HEK293T (cell line): ENCODE data around the gene GFOD2.

ENCODE experiments used
- ARNT ChIP-seq: fragments of 450-650 bp; IDR thresholded peaks from 2 replicates; pipeline ENCODE4 v1.6.1; 2017; ENCODE audit warnings: mild to moderate bottlenecking
- FOXK2 ChIP-seq: fragments of 450-650 bp; IDR thresholded peaks from 2 replicates; pipeline ENCODE4 v1.6.1; 2016; ENCODE audit warnings: mild to moderate bottlenecking
- FOXM1 ChIP-seq: fragments of 450-650 bp; IDR thresholded peaks from 2 replicates; pipeline ENCODE4 v1.6.1; 2017; ENCODE audit warnings: mild to moderate bottlenecking, borderline replicate concordance
- L3MBTL2 ChIP-seq: fragments of 450-650 bp; conservative IDR thresholded peaks from 2 replicates; pipeline ENCODE4 v1.6.1; 2016; ENCODE audit warnings: mild to moderate bottlenecking
- SP1 ChIP-seq: fragments of 450-650 bp; IDR thresholded peaks from 2 replicates; pipeline ENCODE4 v1.6.1; 2017
- TARDBP ChIP-seq: fragments of 450-650 bp; IDR thresholded peaks from 2 replicates; pipeline ENCODE4 v1.6.1; 2016

DNA sequence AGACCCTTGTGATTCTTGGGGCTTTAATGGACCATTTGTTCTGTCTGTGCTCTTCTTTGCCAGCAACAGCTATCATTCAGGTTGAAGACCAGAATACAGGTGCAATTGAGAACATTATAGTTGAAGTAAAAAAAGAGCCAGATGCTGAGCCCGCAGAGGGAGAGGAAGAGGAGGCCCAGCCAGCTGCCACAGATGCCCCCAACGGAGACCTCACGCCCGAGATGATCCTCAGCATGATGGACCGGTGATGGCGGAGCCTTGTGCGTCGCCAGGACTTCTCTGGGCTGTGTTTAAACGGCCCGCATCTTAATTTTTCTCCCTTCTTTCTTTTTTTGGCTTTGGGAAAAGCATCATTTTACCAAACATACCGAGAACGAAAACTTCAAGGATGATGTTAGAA, 81.5 kb downstream of the GFOD2 start:
- TF ChIP-seq ARNT, result no peak
- no peak for TF ChIP-seq FOXK2
- TF ChIP-seq SP1, result no peak
- no peak for TF ChIP-seq L3MBTL2
- no peak for TF ChIP-seq FOXM1
- TF ChIP-seq TARDBP, result no peak
